GM12892 (cell line): ENCODE results near the gene CIAO2A.

ENCODE experiments used
- POLR2A ChIP-seq: IDR thresholded peaks from 2 replicates; pipeline ENCODE4 v1.6.1; 2011; ENCODE audit warnings: low read depth, low read length, control low read depth
- TAF1 ChIP-seq: IDR thresholded peaks from 2 replicates; pipeline ENCODE4 v1.6.1; 2011; ENCODE audit warnings: low read depth, mild to moderate bottlenecking, control low read depth, low read length, borderline replicate concordance

DNA sequence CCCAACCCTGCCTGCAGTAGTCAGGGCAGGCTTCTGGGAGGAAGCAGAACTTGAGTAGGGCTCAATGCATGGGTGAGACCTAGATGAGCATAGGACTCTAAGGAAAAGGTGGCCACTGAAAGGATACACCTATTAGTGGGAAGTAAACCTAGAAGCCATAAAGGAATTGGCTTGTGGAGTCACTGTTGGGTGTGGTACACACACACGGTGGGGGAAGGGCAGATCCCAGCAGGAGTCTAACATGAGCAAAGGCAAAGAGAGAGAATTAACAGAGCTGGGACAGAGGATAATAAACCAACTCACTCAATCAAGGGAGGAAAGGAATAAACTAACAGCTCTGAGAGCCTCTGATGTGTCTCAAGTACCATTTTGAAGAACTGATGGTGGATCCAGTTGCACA is 70.4 kb downstream of the CIAO2A start:
- TF ChIP-seq TAF1 (no peak), POLR2A (no peak)
